Measurements from ENCODE around the gene SLC31A2.

SLC31A2 gene

GRCh38 chr9:113187929-113188595 is 37.3 kb downstream of the SLC31A2 start:
- Histone ChIP-seq H3K9me3 (ENCODE audit: control insufficient read depth, insufficient read depth, low read length) (no peaks in the 10 kb centered on the region), H4K20me1 (ENCODE audit: control insufficient read depth, insufficient read depth, low read depth, low read length) (no peaks in the 10 kb centered on the region; the same call in 1 of the 2 replicates), H3K4me2 (ENCODE audit: low read length) (no peak overlapping the region), H3F3A (ENCODE audit: control insufficient read depth, insufficient read depth) (no peaks in the 10 kb centered on the region; the same call in 1 of the 2 replicates), H3K79me2 (ENCODE audit: control insufficient read depth, low read length) (no peaks in the 10 kb centered on the region), H3K9me2 (replicated peaks; ENCODE audit: control insufficient read depth, low read length) (no peaks in the 10 kb centered on the region), H3K4me1 (ENCODE audit: control insufficient read depth, low read length) (no peaks in the 10 kb centered on the region), H3K36me3 (ENCODE audit: control insufficient read depth, low read length) (peaks cover 88% of the 10 kb centered on the region), H3K27ac (ENCODE audit: low read depth, low read length) (no peak overlapping the region), H3K4me3 (ENCODE audit: low read length) (no peak overlapping the region), H3K27me3 (ENCODE audit: control insufficient read depth, low read length) (no peaks in the 10 kb centered on the region)
- no peak for TF ChIP-seq EZH2phosphoT487 (IDR thresholded peaks at IDR 0.05; ENCODE audit: borderline replicate concordance, low read length)
- no peak for TF ChIP-seq CTCF (IDR thresholded peaks at IDR 0.05; ENCODE audit: low read depth, low read length, poor library complexity, severe bottlenecking)

- TF ChIP-seq EZH2phosphoT487 (IDR thresholded peaks at IDR 0.05; ENCODE audit: borderline replicate concordance, low read length) = no peak
- no peak for TF ChIP-seq CTCF (IDR thresholded peaks at IDR 0.05; ENCODE audit: low read depth, low read length, poor library complexity, severe bottlenecking)
- Histone ChIP-seq H3K4me1 (ENCODE audit: control insufficient read depth, low read length) (no peaks in the 10 kb centered on the region), H3K79me2 (ENCODE audit: control insufficient read depth, low read length) (no peaks in the 10 kb centered on the region), H4K20me1 (ENCODE audit: control insufficient read depth, insufficient read depth, low read depth, low read length) (no peaks in the 10 kb centered on the region), H3F3A (ENCODE audit: control insufficient read depth, insufficient read depth) (peaks cover 3% of the 10 kb centered on the region), H3K4me3 (ENCODE audit: low read length) (no peak overlapping the region), H3K4me2 (ENCODE audit: low read length) (no peak overlapping the region), H3K9me3 (ENCODE audit: control insufficient read depth, insufficient read depth, low read length) (no peaks in the 10 kb centered on the region), H3K36me3 (ENCODE audit: control insufficient read depth, low read length) (peaks cover 78% of the 10 kb centered on the region), H3K9me2 (replicated peaks; ENCODE audit: control insufficient read depth, low read length) (no peaks in the 10 kb centered on the region), H3K27ac (ENCODE audit: low read depth, low read length) (no peak overlapping the region), H3K27me3 (ENCODE audit: control insufficient read depth, low read length) (no peaks in the 10 kb centered on the region)
These were observed 41.6 kb downstream of the SLC31A2 start for GRCh38 chr9:113192455-113192854.

GRCh38 chr9:113199683-113200329 is 49.0 kb downstream of the SLC31A2 start:
- H4K20me1 ChIP-seq (ENCODE audit: control insufficient read depth, insufficient read depth, low read depth, low read length) = no peaks in the 10 kb centered on the region
- TF ChIP-seq EZH2phosphoT487 (IDR thresholded peaks at IDR 0.05; ENCODE audit: borderline replicate concordance, low read length) (no peak), CTCF (IDR thresholded peaks at IDR 0.05; ENCODE audit: low read depth, low read length, poor library complexity, severe bottlenecking) (no peak)
- peaks cover 76% of the 10 kb centered on the region for H3K36me3 ChIP-seq (ENCODE audit: control insufficient read depth, low read length)

More at GRCh38 chr9:113199683-113200329, 49.0 kb downstream of the SLC31A2 start:
- Histone ChIP-seq H3K9me3 (ENCODE audit: control insufficient read depth, insufficient read depth, low read length) (no peaks in the 10 kb centered on the region), H3F3A (ENCODE audit: control insufficient read depth, insufficient read depth) (no peaks in the 10 kb centered on the region), H3K79me2 (ENCODE audit: control insufficient read depth, low read length) (no peaks in the 10 kb centered on the region), H3K4me1 (ENCODE audit: control insufficient read depth, low read length) (no peaks in the 10 kb centered on the region), H3K4me3 (ENCODE audit: low read length) (no peak overlapping the region), H3K9me2 (replicated peaks; ENCODE audit: control insufficient read depth, low read length) (no peaks in the 10 kb centered on the region), H3K4me2 (ENCODE audit: low read length) (no peak overlapping the region), H3K27me3 (ENCODE audit: control insufficient read depth, low read length) (no peaks in the 10 kb centered on the region), H3K27ac (ENCODE audit: low read depth, low read length) (no peak overlapping the region)
